Renal pelvis (tissue), 4 donors: ENCODE data around the gene GABRG3. TPM values are rescaled to one million over a fixed set of nuclear protein-coding genes. Genes with fewer than 3 reads are reported as not detected.
"Not testable (repeated sequence)": the region's sequence is repeated elsewhere in the genome, so short reads cannot be mapped to it uniquely, and the experiment has no call there.

Experiments
- DNase-seq: peaks from one replicate; pipeline ENCODE4 v3.0.0-alpha.2; 2013
- polyA plus RNA-seq, 3 donors: library from polyadenylated mRNA; unstranded; fragments of 120-200 nt; gene quantifications; one replicate each; pipeline ENCODE4 v1.2.1, GENCODE V29; 2013; ENCODE audit not compliant: insufficient read length in 3 of 3

The GABRG3 gene
- polyA plus RNA-seq, 3 donors: 1.4 to 2.3 (median 1.7) TPM

- no peak for DNase-seq
Observed at GRCh38 chr15:27328608-27329007, 357.6 kb downstream of the GABRG3 start.

GRCh38 chr15:27330326-27330725 is 359.3 kb downstream of the GABRG3 start:
- DNase-seq: no peak

- DNase-seq: no peak
Observed at GRCh38 chr15:27336676-27337075, 365.7 kb downstream of the GABRG3 start.

- DNase-seq: no peak
Observed at GRCh38 chr15:27339138-27339537, 368.2 kb downstream of the GABRG3 start.

- DNase-seq: no peak
Observed at GRCh38 chr15:27341780-27342343, 370.9 kb downstream of the GABRG3 start.

- DNase-seq: no peak
Observed at GRCh38 chr15:27342991-27343390, 372.0 kb downstream of the GABRG3 start.

GRCh38 chr15:27352136-27352535 is 381.2 kb downstream of the GABRG3 start:
- no peak for DNase-seq

GRCh38 chr15:27353856-27354255 is 382.9 kb downstream of the GABRG3 start:
- peak; percentile 2 for DNase-seq

- DNase-seq: no peak
Observed at GRCh38 chr15:27358751-27359434, 387.9 kb downstream of the GABRG3 start.

GRCh38 chr15:27359586-27359985 is 388.6 kb downstream of the GABRG3 start:
- no peak for DNase-seq

GRCh38 chr15:27360316-27360715 is 389.3 kb downstream of the GABRG3 start:
- no peak for DNase-seq

- DNase-seq: no peak
Observed at GRCh38 chr15:27361438-27361837, 390.5 kb downstream of the GABRG3 start.

- DNase-seq: no peak
Observed at GRCh38 chr15:27365456-27365855, 394.5 kb downstream of the GABRG3 start.

- not testable (repeated sequence) for DNase-seq
Observed at GRCh38 chr15:27377391-27377790, 406.4 kb downstream of the GABRG3 start.

GRCh38 chr15:27382361-27383025 is 411.5 kb downstream of the GABRG3 start:
- no peak for DNase-seq

- DNase-seq: no peak
Observed at GRCh38 chr15:27383726-27384125, 412.7 kb downstream of the GABRG3 start.

GRCh38 chr15:27392163-27392562 is 421.2 kb downstream of the GABRG3 start:
- no peak for DNase-seq

- no peak for DNase-seq
Observed at GRCh38 chr15:27396521-27396920, 425.5 kb downstream of the GABRG3 start.

GRCh38 chr15:27396996-27397395 is 426.0 kb downstream of the GABRG3 start:
- DNase-seq: no peak

GRCh38 chr15:27398631-27399161 is 427.7 kb downstream of the GABRG3 start:
- DNase-seq: no peak

GRCh38 chr15:27399241-27399640 is 428.3 kb downstream of the GABRG3 start:
- DNase-seq: no peak

GRCh38 chr15:27401471-27401870 is 430.5 kb downstream of the GABRG3 start:
- no peak for DNase-seq

GRCh38 chr15:27408428-27408827 is 437.4 kb downstream of the GABRG3 start:
- DNase-seq: no peak
